Parathyroid adenoma (tissue), 2 donors: ENCODE measurements around the gene POLR2J.

ENCODE experiments used
- H2AFZ ChIP-seq: fragments of 300-600 bp; sonication (generic); one replicate; pipeline ENCODE4 v1.7.0; 2017; ENCODE audit warnings: antibody characterized with exemption, mild to moderate bottlenecking
- H3K27ac ChIP-seq: fragments of 300-600 bp; sonication (generic); one replicate; pipeline ENCODE4 v1.7.0; 2017
- H3K27me3 ChIP-seq: fragments of 300-600 bp; sonication (generic); one replicate; pipeline ENCODE4 v1.7.0; 2017; ENCODE audit warnings: low read length; ENCODE audit not compliant: control insufficient read depth, insufficient read depth
- H3K36me3 ChIP-seq: fragments of 300-600 bp; sonication (generic); one replicate; pipeline ENCODE4 v1.7.0; 2017; ENCODE audit warnings: low read length; ENCODE audit not compliant: control insufficient read depth, insufficient read depth
- H3K4me1 ChIP-seq: fragments of 300-600 bp; sonication (generic); one replicate; pipeline ENCODE4 v1.7.0; 2017; ENCODE audit warnings: control low read depth
- H3K4me2 ChIP-seq: fragments of 300-600 bp; sonication (generic); one replicate; pipeline ENCODE4 v1.7.0; 2017; ENCODE audit warnings: low read length
- H3K4me3 ChIP-seq: fragments of 300-600 bp; sonication (generic); one replicate; pipeline ENCODE4 v1.7.0; 2017; ENCODE audit warnings: low read depth, low read length
- H3K79me2 ChIP-seq: fragments of 300-600 bp; sonication (generic); one replicate; pipeline ENCODE4 v1.7.0; 2017; ENCODE audit warnings: control low read depth
- H3K9ac ChIP-seq: fragments of 300-600 bp; sonication (generic); one replicate; pipeline ENCODE4 v1.7.0; 2017; ENCODE audit warnings: mild to moderate bottlenecking
- H3K9me3 ChIP-seq: fragments of 300-600 bp; sonication (generic); one replicate; pipeline ENCODE4 v1.7.0; 2017; ENCODE audit warnings: low read length; ENCODE audit not compliant: control insufficient read depth
- TF ChIP-seq, protein P1 (sequence below): fragments of 300-600 bp; sonication (generic); IDR thresholded peaks from one replicate; pipeline ENCODE4 v1.7.0; 2017; ENCODE audit warnings: antibody characterized with exemption, mild to moderate bottlenecking
- donor health status: primary hyperparathyroidism.

POLR2J gene

DNA sequence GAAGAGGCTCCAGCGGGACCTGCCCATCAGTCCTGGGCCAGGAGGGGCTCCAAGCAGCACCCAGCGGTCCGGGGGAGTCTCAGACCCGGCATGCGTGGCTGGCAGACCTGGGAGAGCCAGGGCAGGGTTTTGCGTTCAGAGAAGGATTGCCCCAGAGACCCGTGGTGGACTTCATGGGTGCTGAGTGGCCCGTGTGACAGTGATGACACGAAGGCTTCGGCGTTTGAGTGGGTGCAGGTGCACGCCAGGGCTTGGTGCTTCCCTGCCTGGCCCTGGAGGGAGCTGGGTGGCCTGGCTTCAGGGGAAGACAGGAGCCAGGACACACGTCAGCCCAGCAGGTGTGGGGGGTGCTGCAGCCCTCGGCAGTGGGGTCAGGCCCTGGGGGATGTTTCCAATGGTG is 31.4 kb downstream of the POLR2J start:
- Histone ChIP-seq H3K27ac (no peak overlapping the region), H3K79me2 (no peaks in the 10 kb centered on the region)
- TF ChIP-seq, protein P1, sequence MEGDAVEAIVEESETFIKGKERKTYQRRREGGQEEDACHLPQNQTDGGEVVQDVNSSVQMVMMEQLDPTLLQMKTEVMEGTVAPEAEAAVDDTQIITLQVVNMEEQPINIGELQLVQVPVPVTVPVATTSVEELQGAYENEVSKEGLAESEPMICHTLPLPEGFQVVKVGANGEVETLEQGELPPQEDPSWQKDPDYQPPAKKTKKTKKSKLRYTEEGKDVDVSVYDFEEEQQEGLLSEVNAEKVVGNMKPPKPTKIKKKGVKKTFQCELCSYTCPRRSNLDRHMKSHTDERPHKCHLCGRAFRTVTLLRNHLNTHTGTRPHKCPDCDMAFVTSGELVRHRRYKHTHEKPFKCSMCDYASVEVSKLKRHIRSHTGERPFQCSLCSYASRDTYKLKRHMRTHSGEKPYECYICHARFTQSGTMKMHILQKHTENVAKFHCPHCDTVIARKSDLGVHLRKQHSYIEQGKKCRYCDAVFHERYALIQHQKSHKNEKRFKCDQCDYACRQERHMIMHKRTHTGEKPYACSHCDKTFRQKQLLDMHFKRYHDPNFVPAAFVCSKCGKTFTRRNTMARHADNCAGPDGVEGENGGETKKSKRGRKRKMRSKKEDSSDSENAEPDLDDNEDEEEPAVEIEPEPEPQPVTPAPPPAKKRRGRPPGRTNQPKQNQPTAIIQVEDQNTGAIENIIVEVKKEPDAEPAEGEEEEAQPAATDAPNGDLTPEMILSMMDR, result no peak

DNA sequence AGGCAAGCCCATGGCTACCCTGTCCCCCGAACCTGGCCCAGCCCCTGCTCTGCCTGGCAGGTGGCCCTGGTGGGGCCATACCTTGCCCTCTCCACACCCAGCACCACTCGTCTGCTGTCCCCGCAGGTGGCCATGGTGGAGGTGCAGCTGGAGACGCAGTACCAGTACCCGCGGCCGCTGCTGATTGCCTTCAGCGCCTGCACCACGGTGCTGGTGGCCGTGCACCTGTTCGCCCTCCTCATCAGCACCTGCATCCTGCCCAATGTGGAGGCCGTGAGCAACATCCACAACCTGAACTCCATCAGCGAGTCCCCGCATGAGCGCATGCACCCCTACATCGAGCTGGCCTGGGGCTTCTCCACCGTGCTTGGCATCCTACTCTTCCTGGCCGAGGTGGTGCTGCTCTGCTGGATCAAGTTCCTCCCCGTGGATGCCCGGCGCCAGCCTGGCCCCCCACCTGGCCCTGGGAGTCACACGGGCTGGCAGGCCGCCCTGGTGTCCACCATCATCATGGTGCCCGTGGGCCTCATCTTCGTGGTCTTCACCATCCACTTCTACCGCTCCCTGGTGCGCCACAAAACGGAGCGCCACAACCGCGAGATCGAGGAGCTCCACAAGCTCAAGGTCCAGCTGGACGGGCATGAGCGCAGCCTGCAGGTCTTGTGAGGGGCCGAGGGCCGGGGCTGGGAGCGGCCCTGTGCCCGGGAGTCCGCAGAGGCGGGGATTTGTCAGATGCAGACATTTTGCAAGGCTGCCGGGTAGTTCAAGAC is 32.1 kb downstream of the POLR2J start:
- H3K27me3 ChIP-seq, result no peaks in the 10 kb centered on the region
- H3K36me3 ChIP-seq, result no peaks in the 10 kb centered on the region
- H3K4me1 ChIP-seq, result no peaks in the 10 kb centered on the region
- H3K9ac ChIP-seq, result no peak overlapping the region
- TF ChIP-seq, protein P1, result no peak
- no peaks in the 10 kb centered on the region for H3K9me3 ChIP-seq
- H3K4me2 ChIP-seq, result no peak overlapping the region
- H3K4me3 ChIP-seq, result no peak overlapping the region
- H2AFZ ChIP-seq, result no peak overlapping the region
- H3K79me2 ChIP-seq, result no peaks in the 10 kb centered on the region
- no peak overlapping the region for H3K27ac ChIP-seq

More for the DNA sequence above, 31.4 kb downstream of the POLR2J start:
- Histone ChIP-seq H3K9me3 (no peaks in the 10 kb centered on the region), H3K4me3 (no peak overlapping the region), H3K36me3 (no peaks in the 10 kb centered on the region), H3K4me2 (no peak overlapping the region), H2AFZ (no peak overlapping the region), H3K4me1 (no peaks in the 10 kb centered on the region), H3K9ac (no peak overlapping the region), H3K27me3 (no peaks in the 10 kb centered on the region)

DNA sequence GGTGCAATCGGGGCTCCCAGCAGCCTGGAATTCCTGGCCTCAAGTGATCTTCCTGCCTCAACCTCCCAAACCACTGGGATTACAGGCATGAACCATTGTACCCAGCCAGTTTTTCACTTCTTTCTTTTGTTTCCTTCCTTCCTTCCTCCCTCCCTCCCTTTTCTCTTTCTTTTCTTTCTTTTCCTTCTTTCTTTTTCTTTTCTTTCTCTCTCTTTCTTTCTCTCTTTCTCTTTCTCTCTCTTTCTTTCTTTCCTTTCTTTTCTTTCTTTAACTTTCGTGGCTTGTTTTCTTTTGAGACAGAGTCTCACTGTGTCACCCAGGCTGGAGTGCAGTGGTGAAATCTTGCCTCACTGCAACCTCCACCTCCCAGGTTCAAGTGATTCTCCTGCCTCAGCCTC is 33.0 kb downstream of the POLR2J start:
- H3K4me3 ChIP-seq, result no peak overlapping the region
- no peaks in the 10 kb centered on the region for H3K27me3 ChIP-seq
- TF ChIP-seq, protein P1, result no peak
- H3K9me3 ChIP-seq, result no peaks in the 10 kb centered on the region
- no peak overlapping the region for H3K4me2 ChIP-seq
- no peaks in the 10 kb centered on the region for H3K4me1 ChIP-seq
- no peak overlapping the region for H2AFZ ChIP-seq
- no peak overlapping the region for H3K27ac ChIP-seq
- H3K36me3 ChIP-seq, result no peaks in the 10 kb centered on the region
- H3K9ac ChIP-seq, result no peak overlapping the region
- no peaks in the 10 kb centered on the region for H3K79me2 ChIP-seq

DNA sequence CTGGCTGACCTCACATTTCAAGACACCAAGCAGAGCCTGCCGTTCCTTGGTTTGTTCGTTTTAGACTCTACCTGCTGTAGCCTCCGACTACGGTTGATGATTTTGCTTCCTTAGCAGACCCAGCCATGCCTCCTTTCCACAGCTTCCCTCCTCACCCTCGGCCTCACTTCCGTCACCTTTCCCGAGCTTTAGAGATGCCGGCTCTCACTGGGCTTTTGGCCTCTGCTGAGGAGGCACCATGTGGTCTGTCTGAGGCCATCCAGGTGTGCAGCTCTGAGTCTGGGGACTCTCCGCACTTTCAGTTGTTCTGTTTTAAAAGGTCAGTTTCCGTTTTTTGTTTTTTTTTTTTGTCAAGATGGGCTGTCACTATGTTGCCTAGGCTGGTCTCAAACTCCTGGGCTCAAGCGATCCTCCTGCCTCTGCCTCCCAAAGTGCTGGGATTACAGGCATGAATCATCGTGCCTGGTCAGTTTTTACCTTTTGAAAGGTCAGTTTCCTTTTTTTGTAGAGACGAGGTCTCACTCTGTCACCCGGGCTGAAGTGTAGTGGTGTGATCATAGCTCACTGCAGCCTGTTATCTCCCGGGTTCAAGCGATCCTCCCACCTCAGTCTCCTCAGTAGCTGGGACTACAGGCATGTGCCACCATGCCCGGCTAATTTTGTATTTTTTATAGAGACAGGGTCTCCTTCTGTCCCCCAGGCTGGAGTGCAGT is 33.6 kb downstream of the POLR2J start:
- no peaks in the 10 kb centered on the region for H3K36me3 ChIP-seq
- no peaks in the 10 kb centered on the region for H3K79me2 ChIP-seq
- no peak overlapping the region for H2AFZ ChIP-seq
- no peak overlapping the region for H3K4me2 ChIP-seq
- H3K4me1 ChIP-seq, result no peaks in the 10 kb centered on the region
- H3K27me3 ChIP-seq, result no peaks in the 10 kb centered on the region
- no peak overlapping the region for H3K9ac ChIP-seq
- no peaks in the 10 kb centered on the region for H3K9me3 ChIP-seq
- no peak overlapping the region for H3K27ac ChIP-seq
- H3K4me3 ChIP-seq, result no peak overlapping the region
- TF ChIP-seq, protein P1, result no peak
